ENCODE results near the gene GPX1. TPM values are rescaled to one million over a fixed set of nuclear protein-coding genes. Genes with fewer than 3 reads are reported as not detected.
"Not testable (repeated sequence)": the region's sequence is repeated elsewhere in the genome, so short reads cannot be mapped to it uniquely, and the experiment has no call there.

The GPX1 gene
- total RNA-seq = 100 to 1,000 TPM; 217 to 219 TPM

DNA sequence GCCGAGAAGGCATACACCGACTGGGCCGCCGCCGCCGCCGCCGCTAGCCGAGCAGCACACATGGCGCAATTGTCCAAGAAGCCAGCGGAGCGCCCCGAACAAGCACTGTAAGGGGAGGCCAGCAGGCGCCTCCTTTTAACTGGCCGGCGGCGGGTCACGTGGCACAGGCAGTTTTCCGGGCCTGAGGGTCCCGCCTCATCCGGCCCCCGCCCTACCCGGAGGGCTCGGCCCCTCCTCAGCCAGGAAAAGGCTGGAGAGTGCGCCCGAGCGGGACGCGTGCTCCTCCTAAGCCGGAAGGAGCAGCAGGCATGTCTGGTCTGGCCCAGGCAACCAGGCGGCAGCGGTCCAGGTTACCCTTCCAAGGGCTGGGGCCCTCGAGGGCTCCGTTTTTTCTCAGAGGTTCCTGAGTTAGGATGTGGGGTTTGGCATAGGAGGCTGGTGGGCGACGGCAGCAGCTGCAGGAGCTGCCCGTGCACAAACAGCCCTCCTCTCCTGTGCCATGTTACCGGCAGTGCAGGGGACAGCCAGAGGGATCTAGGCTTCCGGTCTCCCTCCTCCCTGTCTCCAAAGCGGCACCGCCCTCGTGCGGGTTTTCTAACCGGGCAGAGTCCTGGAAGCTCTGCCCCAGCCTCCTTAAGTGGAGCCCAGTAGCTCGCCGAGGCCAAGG, at the start of gene GPX1:
TSS of gene GPX1 (minus strand) at position 137 of the 667 bp plus-strand sequence. CDS start at position 62, 75 bp downstream.
- CTCF ChIA-PET = interaction anchor here (0.8 to 2.5 kb wide), 7 partner anchors 12 to 372 kb away, joined by 3 to 15 read pairs (median 3); partner anchors contain the start of genes RHOA, TCTA and USP4

DNA sequence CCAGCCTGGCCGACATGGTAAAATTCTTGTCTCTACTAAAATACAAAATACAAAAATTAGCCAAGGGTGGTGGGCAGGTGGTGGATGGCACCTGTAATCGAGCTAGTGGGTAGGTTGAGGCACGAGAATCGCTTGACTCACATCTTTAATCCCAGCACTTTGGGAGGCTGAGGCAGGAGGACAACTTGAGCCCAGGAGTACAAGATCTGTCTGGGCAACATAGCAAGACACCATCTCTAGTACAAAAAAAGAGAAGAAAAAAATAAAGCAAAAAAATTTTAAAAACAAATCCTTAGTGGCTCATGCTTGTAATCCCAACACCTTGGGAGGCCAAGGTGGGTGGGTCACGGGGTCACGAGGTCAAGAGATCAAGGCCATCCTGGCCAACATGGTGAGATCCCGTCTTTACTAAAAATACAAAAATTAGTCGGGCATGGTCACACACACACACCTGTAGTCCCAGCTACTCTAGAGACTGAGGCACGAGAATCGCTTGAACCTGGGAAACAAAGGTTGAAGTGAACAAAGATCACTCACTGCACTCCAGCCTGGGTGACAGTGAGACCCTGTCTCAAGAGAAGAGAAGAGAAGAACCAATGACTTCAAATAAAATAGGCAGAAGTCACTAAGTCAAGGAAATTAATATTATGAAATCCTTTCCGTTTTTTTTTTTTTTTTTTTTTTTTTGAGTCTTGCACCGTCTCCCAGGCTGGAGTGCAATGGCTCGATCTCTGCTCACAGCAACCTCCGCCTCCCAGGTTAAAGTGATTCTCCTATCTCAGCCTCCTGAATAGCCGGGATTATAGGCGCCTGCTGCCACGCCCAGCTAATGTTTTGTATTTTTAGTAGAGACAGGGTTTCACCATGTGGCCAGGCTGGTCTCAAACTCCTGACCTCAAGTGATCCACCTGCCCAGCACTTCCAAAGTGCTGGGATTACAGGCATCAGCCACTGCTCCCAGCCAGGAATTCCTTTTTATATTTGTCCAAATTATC, 48.7 kb upstream of the GPX1 start:
- POLR2A ChIA-PET = interaction anchor here (0.6 to 0.7 kb wide), 2 partner anchors 76 to 741 kb away, joined by 14 to 19 read pairs; no protein-coding TSS in a partner anchor
- CTCF ChIA-PET = interaction anchor here (1.1 kb wide), 1 partner anchor 9 kb away, joined by 4 read pairs; no protein-coding TSS in a partner anchor

More for the DNA sequence above, at the start of gene GPX1:
- POLR2A ChIA-PET = interaction anchor here (1.1 to 2.9 kb wide), 3 partner anchors 13 to 53 kb away, joined by 5 to 21 read pairs (median 6); partner anchors contain the start of genes RHOA, TCTA and USP4

DNA sequence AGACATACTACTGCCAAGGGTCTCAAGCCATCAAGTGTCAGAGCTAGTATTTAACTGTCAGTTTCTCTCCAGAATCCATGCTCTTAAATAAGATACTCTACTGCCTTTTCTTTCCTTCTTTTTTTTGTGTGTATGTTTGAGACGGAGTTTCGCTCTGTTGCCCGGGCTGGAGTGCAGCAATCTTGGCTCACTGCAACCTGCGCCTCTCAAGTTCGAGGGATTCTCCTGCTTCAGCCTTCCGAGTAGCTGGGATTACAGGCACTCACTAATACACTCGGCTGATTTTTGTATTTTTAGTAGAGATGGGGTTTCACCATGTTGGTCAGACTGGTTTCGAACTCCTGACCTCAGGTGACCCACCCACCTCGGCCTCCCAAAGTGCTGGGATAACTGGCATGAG, 47.4 kb upstream of the GPX1 start:
- POLR2A ChIA-PET = interaction anchor here (0.7 kb wide), 1 partner anchor 235 kb away, joined by 4 read pairs; no protein-coding TSS in a partner anchor
- CTCF ChIA-PET = not testable (repeated sequence)

DNA sequence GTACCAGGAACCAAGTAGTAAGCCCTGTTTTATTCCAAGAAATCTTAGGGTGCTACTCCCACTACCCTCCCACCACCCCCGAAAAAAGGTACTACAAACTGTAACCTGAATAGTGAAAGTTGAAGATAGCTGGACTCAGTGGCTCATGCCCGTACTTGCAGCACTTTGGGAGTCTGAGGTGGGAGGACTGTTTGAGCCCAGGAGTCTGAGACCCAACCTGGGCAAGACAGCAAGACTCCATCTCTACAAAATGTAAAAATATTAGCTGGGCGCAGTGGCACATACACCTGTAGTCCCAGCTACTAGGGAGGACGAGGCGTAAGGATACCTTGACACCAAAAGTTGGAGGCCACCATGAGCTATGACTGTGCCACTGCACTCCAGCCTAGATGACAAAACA, 45.7 kb upstream of the GPX1 start:
- CTCF ChIA-PET = interaction anchor here (0.5 to 0.6 kb wide), 6 partner anchors 17 to 268 kb away, joined by 3 to 5 read pairs (median 3); no protein-coding TSS in a partner anchor
- POLR2A ChIA-PET = interaction anchor here (0.6 to 0.7 kb wide), 2 partner anchors 9 to 13 kb away, joined by 3 to 4 read pairs; no protein-coding TSS in a partner anchor

DNA sequence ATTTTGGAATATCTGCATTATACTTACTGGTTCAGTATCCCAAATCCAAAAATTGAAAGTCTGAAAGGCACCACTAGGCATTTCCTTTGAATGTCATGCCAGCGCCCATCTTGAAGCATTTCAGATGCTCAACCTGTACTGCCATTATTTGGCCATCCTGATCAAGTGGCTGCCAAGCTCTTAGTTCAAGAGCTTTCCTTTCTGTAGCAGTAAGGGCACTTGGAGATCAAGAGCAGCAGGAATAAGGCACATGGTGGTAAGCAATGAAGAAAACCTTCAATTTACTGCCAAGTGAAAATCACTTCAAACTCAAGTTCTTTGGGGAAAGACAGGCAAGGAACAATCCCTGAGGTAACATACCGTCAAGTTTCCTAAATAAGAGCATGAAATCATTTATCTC, 43.6 kb upstream of the GPX1 start:
- CTCF ChIA-PET = no interaction called here

DNA sequence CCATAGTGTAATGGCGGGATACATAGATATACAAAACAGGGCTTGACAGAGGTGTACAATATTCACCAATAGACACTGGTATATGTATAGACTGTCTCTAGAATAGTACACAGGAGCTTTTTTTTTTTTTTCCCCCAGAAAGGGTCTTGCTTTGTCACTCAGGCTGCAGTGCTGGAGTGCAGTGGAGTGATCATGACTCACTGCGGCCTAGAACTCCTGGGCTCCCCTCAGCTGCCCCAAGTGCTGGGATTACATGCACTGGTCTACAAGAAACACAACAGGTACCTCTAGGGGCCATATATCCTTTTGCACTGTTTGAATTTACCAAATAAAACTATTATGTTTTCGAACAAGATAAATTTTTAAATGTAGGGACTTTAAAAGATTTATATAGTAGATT, 41.3 kb upstream of the GPX1 start:
- CTCF ChIA-PET = interaction anchor here (1.0 kb wide), 1 partner anchor 45 kb away, joined by 5 read pairs; no protein-coding TSS in a partner anchor
- POLR2A ChIA-PET = no interaction called here

More for the DNA sequence above, 43.6 kb upstream of the GPX1 start:
- POLR2A ChIA-PET = no interaction called here

GRCh38 chr3:49397470-49397869, 39.3 kb upstream of the GPX1 start:
- ChIA-PET CTCF (no interaction called here), POLR2A (no interaction called here)

DNA sequence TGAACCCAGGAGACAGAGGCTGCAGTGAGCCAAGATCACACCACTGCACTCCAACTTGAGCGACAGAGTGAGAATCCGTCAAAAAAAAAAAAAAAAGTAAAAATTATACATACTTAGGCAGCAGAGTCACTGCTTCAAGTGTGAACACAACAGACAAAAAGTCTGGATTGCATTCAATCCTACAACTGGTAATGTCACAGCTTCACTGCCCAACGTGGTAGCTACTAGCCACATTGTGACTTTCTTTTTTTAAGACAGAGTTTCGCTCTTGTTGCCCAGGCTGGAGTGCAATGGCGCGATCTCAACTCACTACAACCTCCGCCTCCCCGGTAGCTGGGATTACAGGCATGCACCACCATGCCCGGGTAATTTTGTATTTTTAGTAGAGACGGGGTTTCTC, 33.2 kb upstream of the GPX1 start:
- ChIA-PET CTCF (interaction anchor here (0.6 kb wide), 1 partner anchor 9 kb away, joined by 3 read pairs; no protein-coding TSS in a partner anchor), POLR2A (interaction anchor here (0.7 kb wide), 1 partner anchor 38 kb away, joined by 6 read pairs; the partner anchor contains the start of gene NICN1)

GRCh38 chr3:49389297-49389696, 31.1 kb upstream of the GPX1 start:
- POLR2A ChIA-PET = no interaction called here
- CTCF ChIA-PET = no interaction called here

- POLR2A ChIA-PET = no interaction called here
- CTCF ChIA-PET = no interaction called here
These were observed 30.2 kb upstream of the GPX1 start for GRCh38 chr3:49388289-49388820.

- POLR2A ChIA-PET = no interaction called here
- CTCF ChIA-PET = no interaction called here
These were observed 29.6 kb upstream of the GPX1 start for GRCh38 chr3:49387721-49388120.

DNA sequence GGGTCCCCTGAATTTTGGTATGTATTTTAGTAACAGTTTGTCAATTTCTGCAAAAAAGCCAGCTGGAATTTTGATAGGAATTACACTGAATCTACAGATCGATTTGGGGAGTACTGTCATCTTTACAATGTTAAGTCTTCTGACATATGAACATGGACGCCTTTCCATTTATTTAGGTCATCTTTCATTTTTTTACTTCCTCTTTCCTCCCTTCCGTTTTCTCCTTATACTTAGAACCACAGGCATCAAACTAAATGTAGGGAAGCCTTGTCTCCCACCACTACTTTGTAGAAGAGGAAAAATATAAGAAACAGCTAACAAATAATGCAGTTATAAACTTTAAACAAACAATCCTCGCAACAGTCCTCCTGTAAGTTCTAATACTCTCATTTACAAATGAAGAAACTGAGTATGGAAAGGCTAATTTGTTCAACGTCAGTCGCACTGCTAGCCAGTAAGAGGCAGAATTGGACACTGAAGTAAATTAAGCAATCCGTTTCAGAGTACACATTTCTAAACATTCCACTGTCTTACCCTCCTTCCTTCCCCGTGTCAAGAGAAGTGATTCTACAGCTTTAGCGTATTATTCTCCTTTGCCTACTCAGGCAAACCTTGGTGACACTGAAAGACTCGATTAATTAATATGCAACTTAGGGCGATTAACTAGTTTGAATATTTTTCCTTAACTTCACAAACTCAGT, 28.1 kb upstream of the GPX1 start:
- ChIA-PET CTCF (interaction anchor here (0.6 to 0.7 kb wide), 2 partner anchors 18 to 40 kb away, joined by 4 to 5 read pairs; no protein-coding TSS in a partner anchor), POLR2A (interaction anchor here (1.0 kb wide), 1 partner anchor 22 kb away, joined by 3 read pairs; no protein-coding TSS in a partner anchor)

DNA sequence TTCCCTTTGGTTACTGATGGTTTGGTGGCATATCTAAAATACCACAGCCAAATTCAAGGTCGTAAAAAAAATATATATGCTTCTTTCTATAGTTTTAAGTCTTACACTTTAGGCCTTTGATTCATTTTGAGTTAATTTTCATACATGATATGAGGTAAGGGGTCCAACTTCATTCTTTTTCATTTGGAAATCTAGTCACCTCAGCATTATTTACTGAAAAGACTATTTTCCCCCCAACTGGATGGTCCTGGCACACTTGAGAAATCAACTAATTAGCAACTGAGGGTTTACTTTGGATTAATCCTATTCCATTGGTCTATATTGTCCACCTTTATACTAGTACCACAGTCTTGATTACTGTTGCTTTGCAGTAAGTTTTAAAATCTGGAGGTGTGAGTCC, 27.5 kb upstream of the GPX1 start:
- ChIA-PET POLR2A (no interaction called here), CTCF (no interaction called here)

GRCh38 chr3:49383387-49383786, 25.2 kb upstream of the GPX1 start:
- POLR2A ChIA-PET = interaction anchor here (0.6 kb wide), 2 partner anchors 24 to 32 kb away, joined by 3 to 4 read pairs; no protein-coding TSS in a partner anchor

GRCh38 chr3:49378249-49378895, 20.2 kb upstream of the GPX1 start:
- CTCF ChIA-PET = interaction anchor here (0.6 to 0.7 kb wide), 2 partner anchors 35 to 72 kb away, joined by 3 to 5 read pairs; no protein-coding TSS in a partner anchor

More at GRCh38 chr3:49383387-49383786, 25.2 kb upstream of the GPX1 start:
- CTCF ChIA-PET = no interaction called here

GRCh38 chr3:49377483-49377882, 19.3 kb upstream of the GPX1 start:
- CTCF ChIA-PET = interaction anchor here (0.8 kb wide), 1 partner anchor 207 kb away, joined by 3 read pairs; no protein-coding TSS in a partner anchor
- POLR2A ChIA-PET = interaction anchor here (0.6 kb wide), 1 partner anchor 34 kb away, joined by 5 read pairs; the partner anchor contains the start of gene RHOA

More at GRCh38 chr3:49378249-49378895, 20.2 kb upstream of the GPX1 start:
- POLR2A ChIA-PET = interaction anchor here (0.6 to 1.0 kb wide), 3 partner anchors 12 to 38 kb away, joined by 3 to 5 read pairs (median 4); partner anchors contain the start of genes RHOA and USP4

DNA sequence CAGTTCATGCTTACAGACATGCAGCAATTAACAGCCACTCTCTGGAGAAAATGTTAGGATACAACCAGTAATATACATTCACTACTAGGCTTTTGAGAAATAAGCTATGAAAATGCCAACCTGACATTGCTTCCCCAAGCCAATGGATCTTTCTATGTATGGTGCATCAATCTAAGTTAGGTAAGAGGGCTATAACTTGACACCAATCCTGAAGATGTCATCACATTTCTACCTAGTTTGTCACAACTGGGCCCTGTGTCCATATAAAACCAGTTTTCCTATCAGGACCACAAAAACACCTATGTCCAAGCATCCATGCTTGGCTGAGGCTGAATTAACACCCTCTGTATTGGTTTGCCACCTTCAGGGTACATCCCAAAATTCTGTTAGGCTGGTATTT, 13.8 kb upstream of the GPX1 start:
- CTCF ChIA-PET = no interaction called here
- POLR2A ChIA-PET = no interaction called here

Measured in activated CD8-positive, alpha-beta memory T cell treated with anti-CD3 and anti-CD28 coated beads for 36 hours (primary cell).